SIG-M5 (cell line): ENCODE measurements around the gene SECTM1.

ENCODE experiments used
- DNase-seq: peaks from one replicate; lab custom pipeline; 2025; lab: John Stamatoyannopoulos, UW

Gene SECTM1

GRCh38 chr17:82298538-82299421 lies 34.8 kb downstream of the SECTM1 start:
- no peak for DNase-seq

- DNase-seq, result peak; percentile 49
Observed at GRCh38 chr17:82297714-82298537, 35.6 kb downstream of the SECTM1 start.

DNA sequence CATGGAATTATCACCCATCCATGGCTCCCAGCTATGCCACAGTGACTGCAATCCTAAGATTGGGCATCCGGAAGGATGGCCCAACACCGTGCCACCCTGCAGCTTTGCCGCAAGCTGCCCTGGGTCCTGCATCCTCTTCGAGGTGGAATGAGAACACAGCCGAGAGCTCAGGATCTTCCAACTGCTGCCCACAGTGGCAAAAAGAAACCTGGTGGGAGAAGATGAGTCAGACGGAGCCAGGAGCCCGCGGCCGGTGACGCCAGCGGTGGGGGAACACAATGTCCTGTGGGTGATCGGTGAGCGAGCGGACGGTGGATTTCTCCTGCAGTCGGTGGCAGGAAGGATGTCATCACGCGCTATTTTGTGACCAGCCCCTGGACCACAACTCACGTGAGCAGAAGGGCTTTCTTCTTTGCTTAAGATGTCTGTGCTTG lies 36.3 kb downstream of the SECTM1 start:
- DNase-seq, result no peak

DNA sequence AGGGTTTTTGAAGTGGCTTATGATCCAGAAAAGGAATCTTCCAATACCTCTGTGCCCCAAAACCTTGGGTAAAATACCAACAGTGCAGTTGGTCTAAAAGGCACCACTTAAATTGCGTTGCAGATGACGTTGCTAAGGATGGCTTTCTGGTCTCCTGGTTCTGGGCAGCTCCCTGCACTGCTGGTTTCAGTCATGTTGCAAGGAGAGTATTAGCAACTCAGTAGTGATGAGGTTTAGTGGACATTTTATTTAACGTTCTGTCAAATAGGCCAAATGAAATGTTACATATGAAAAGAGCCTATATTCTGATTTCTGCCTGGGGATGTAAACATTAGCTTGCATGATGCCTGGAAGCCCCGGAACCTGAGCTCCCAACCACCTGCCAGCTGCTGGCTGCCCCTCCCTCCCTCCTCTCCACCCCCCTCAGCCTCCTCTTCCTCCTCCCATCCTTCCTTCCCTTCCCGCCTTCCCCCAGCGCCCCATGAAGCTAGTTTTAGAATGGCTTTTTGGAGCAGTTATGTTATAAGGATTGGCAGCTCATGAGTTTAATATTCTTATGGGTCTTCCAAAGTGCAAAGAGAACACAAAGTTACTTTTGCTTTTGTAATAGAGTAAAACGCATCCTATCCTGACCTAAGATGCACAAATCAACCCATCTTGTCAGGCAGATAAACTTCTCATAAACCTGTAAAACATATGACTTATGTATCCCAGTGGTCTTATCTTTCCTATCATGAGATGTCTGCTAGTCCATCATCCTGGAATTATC lies 36.9 kb downstream of the SECTM1 start:
- no peak for DNase-seq

DNA sequence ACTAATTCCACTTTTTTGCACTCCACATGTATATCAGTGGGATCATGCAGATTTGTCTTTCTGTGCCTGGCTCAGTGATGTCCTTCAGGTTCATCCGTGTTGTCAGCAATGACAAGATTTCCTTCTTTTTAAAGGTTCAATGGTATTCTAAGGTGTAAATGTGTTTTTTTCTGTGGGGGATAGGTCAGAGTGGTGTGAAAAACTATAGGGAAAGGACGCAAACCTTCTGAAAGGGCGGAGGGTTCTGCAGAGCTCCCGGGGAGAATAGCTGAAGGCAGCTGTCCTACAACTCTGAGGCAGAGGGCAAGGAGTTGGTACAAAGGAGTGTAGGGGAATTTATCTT lies 38.1 kb downstream of the SECTM1 start:
- DNase-seq, result no peak

- no peak for DNase-seq
Observed at GRCh38 chr17:82294064-82294773, 39.3 kb downstream of the SECTM1 start.

DNA sequence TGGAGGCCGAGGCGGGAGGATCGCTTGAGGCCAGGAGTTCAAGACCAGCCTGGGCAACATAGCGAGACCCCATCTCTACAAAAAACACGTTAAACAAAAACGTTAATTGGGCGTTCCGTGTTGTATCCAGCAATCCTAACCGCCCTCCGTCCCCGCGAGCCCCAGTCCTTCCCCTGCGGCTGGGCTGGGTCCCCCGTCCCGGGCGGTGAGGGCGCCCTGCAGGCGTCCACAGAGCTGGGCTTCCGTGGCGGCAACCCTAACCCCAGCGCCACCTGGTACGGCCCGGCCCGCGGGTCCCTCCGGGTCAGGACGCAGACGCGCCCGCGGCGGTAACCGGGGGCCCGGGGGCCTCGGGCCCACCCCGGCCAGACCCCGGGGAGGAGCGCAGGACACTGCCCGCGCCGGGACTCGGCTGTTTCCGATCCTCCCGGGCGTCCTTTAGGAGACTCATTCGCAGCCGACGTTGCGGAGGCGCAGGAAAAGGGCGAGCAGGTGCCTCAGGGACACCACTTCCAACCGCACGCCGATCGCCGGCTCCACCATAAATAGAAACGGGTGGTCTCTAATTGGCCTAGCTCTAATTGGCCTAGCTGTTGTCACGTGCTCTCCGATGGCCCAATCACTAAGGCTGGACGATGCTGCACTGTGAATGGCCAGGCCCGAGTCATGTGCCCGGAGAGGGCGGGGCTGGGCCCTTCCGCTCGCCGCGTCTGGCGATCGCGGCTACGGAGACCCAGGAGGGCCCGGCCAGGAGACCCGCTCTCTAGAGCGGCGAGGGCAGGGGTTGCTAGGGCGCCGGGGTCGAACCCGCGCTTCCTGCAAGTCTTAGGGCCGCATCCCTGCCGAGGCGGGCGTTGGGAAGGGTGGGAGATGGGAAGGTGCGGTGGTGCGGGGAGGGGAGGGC lies 41.1 kb downstream of the SECTM1 start:
- peak; percentile 98 for DNase-seq

GRCh38 chr17:82291582-82292250 lies 41.9 kb downstream of the SECTM1 start:
- DNase-seq, result no peak

DNA sequence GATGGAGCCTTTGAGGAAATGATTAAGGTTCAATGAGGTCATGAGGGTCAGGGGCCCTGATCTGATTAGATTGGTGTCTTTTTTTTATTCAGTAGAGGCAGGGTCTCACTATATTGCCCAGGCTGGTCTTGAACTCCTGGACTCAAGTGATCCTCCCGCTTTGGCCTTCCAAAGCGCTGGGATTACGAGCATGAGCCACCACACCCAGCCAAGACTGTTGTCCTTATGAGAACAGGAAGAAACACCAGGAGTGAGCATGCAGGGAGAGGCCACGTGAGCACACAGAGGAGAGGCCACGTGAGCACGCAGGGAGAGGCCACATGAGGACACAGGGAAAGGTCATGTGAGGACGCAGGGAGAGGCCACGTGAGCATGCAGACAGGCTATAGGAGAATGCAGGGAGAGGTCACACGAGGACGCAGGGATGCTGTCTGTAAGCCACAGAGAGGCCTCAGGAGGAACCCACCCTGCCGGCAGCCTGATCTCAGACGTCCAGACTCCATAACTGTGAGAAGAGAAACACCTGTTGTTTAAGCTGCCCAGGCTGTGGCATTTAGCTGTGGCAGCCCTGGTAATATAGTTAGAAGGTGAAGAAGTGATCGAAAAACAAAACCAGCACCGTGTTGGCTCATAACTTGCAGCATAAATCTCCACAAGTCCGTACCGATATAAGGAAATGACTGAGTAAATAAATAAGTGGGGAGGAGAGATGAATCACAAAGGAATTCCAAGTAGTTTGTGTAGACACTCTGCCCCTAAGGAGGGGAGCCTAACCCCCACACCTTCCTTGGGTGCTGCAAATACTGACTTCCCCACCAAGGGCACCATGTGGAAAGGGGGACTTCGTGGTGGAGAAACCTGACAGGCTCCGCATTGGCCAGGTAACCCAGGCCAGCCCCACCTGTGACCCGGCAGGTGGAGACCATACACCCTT lies 45.4 kb downstream of the SECTM1 start:
- no peak for DNase-seq

GRCh38 chr17:82287013-82287867 lies 46.3 kb downstream of the SECTM1 start:
- DNase-seq, result no peak

DNA sequence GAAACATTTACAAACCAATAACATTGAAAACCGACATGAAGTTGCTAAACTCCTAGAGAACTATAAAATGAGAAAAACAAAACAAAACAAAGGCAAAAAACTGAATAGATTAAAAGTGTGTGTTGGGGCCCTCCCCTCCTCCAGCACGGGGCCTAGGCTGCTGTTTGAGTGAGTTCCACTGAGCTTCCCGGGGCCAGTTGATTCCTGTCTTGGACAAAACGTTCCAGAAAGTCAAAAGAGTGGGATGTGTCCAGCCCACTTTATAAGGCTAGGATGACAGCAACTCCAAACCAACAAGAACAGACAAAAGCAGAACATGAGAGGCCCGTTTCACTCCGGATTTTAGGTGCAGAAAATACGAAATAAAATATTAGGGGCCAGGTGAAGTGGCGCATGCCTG lies 48.4 kb downstream of the SECTM1 start:
- DNase-seq, result no peak

DNA sequence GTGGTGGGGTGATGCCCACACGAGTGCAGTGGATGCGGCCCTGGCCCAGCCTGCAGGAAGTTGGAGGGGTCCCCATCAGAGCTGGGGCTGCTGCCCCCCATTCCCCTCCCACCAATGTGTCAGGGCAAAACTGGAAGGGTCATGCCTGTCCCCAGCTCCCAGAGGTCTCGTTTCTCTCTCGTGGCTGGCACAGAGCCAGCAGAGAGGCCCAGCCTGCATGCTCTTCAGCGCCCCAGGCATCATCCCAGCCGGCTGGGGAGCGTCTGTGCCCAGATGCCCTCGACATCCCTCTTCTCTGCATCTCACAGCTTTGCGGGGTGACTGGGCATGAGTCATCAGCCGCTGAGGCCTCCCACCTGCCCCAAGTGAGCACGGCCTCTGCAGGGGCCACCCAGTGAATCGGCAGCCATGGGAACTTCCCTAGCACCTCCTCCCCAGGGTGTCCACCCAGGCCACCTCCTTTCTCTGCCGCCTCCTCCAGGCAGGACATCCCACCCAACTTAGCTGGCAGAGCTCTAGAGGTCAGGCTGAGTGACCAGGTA lies 50.3 kb downstream of the SECTM1 start:
- DNase-seq, result no peak

DNA sequence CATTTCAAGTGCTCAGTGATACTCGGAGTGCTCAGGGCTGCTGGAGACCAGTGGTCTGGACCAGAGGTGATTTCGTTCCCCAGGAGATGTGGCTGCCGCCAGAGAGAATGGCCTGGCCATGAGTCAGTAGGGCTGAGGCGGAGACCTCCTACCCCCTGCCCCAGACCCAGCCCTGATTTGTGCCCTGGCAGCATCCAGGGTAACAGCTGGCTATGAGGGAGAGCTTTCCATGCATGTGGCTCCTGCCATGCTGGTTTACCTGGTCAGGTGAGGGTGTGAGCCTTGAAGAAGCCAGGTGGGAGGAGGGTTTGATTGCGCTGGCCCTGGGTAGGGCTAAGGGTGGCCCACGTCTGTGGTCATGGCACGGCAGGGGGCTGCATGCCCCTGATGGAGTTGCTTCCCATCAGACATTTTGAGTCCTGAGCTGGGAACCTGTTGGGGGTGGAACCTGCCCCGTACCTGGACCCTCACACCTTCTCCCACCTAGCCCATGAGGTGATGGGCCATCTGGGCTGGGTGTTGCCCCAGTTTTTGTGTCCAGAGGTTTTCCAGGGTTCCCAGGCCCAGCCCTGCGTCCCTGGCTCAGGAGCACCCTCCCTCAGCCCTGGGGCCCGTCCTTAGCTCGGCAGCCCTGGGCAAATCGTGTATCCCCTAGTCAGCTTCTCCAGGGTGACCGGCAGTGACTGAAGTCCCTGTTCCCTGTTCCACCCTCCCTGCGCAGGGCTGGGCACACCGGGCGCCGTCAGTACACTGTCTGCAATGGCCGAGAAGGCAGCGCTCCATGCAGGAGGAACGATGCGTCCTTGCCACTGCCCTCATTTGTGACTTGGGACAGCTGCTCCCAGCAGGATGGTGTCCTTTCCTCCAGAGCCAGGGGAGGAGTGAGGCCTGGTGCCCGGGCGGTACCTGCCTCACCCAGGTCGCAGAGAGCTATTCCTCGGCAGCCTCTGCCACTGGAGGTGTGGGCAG lies 51.0 kb downstream of the SECTM1 start:
- no peak for DNase-seq

DNA sequence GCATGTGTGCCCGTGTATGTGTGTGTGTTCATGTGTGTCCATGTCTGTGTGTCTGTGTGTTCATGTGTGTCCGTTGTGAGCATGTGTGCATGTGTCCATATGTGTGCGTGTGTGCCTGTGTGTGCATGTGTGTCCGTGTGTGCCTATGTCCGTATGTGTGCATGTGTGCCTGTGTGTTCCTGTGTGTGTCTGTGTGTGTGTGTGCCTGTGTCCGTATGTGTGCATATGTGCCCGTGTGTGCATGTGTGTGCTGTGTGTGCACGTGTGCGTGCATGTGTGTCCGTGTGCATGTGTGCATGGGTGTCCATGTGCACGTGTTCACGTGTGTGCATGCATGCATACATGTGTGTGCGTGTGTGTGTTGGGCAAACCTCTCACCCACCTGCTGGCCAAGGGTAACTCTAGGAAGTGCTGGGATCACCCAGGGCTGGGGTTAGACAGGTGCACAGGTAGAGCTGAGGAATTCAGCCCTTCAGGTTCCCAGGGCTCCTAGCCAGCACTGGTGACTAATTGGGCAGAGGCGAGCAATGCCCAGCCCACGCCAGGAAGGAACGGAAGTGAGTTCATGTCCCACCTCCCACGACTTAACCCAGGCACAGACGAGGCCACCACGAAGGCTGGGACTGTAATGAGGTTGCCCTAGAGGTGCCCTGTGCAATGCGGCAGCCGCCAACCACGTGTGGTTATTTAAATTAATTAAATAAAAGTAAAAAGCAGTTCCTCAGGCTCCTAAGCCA lies 51.9 kb downstream of the SECTM1 start:
- no peak for DNase-seq

DNA sequence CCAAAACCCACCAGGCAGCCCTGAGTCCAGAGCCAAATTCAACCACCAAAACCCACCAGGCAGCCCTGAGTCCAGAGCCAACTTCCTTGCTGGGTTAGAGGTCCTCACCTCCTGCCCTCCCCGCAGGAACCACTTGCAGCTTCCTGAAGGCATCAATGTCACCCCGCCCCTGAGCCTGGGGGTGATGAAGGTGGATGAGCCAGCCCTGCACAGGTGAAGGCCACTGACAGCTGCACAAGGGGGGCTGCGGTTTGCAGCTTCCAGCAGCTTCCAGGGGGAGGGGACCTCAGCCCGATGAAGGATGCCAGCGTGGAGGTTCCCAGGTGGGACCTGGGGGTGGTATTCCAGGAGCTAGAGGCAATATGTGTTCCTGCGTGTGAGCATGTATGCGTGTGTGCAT lies 52.5 kb downstream of the SECTM1 start:
- DNase-seq, result no peak

DNA sequence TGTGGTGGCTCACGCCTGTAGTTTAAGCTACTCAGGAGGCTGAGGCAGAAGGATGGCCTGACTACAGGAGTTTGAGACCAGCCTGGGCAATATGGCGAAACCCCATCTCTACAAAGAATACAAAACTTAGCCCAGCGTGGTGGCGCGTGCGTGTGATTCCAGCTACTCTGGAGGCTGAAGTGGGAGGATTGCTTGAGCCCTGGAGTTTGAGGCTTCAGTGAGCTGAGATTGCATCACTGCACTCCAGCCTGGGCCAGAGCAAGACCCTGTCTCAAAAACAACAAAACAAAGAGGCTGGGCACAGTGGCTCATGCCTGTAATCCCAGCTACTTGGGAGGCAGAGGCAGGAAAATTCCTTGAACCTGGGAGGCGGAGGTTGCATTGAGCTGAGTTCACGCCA lies 53.0 kb downstream of the SECTM1 start:
- no peak for DNase-seq
